Measurements from ENCODE around the gene NEK6.

DNA sequence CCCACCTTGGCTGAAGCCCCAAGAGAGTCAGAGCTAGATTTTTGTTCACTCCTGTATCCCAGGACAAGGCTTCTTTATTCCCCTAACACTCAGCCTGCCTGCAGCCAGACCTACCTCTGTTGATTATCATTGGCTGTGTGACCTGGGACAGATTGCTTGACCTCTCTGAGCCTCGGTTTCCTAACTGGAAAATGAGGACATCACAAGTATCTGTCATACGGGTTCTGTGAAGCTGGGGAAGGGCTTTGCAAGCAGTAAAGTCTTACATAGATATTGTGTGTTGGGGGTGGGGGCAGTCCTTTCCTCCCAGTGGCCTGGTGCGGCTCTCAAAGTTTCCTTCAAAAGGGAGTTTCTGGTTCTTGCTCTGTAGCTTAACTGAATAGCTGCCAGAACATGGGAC lies 2.5 kb upstream of the NEK6 start:
- no peak for TF ChIP-seq POLR2A (IDR thresholded peaks at IDR 0.05)
- TF ChIP-seq, protein P1, sequence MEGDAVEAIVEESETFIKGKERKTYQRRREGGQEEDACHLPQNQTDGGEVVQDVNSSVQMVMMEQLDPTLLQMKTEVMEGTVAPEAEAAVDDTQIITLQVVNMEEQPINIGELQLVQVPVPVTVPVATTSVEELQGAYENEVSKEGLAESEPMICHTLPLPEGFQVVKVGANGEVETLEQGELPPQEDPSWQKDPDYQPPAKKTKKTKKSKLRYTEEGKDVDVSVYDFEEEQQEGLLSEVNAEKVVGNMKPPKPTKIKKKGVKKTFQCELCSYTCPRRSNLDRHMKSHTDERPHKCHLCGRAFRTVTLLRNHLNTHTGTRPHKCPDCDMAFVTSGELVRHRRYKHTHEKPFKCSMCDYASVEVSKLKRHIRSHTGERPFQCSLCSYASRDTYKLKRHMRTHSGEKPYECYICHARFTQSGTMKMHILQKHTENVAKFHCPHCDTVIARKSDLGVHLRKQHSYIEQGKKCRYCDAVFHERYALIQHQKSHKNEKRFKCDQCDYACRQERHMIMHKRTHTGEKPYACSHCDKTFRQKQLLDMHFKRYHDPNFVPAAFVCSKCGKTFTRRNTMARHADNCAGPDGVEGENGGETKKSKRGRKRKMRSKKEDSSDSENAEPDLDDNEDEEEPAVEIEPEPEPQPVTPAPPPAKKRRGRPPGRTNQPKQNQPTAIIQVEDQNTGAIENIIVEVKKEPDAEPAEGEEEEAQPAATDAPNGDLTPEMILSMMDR (IDR thresholded peaks at IDR 0.05), result no peak

All from upper lobe of left lung (tissue), 4 donors.